Heart left ventricle (tissue), 16 donors: ENCODE results near the gene DRAM2. TPM values are rescaled to one million over a fixed set of nuclear protein-coding genes. Genes with fewer than 3 reads are reported as not detected.

ENCODE experiments used
- ATAC-seq, 4 donors: fragments of 200-7000 bp; cut with Tn5 transposase; one replicate each; pipeline ENCODE4 v1.9.1; 2020 to 2022; ENCODE audit warnings: moderate library complexity in 4 of 4, mild to moderate bottlenecking in 3 of 4, moderate number of reproducible peaks in 1 of 4
- DNase-seq, 5 donors: peaks; one replicate each; pipeline ENCODE4 v3.0.0-alpha.2; 2020
- H3K27ac ChIP-seq, 12 donors: fragments of 200-600 bp; sonication (generic) in 4 of 12; one replicate each; pipeline versions ENCODE4 v1.5.0 to v1.8.0; 2016 to 2022; ENCODE audit warnings: mild to moderate bottlenecking in 2 of 12
- H3K27me3 ChIP-seq, 9 donors: fragments of 200-600 bp; sonication (generic) in 2 of 9; one replicate each; pipeline versions ENCODE4 v1.5.1 to v1.8.0; 2016 to 2022; ENCODE audit warnings: mild to moderate bottlenecking in 3 of 9
- H3K36me3 ChIP-seq, 9 donors: fragments of 200-600 bp; sonication (generic) in 2 of 9; one replicate each; pipeline versions ENCODE4 v1.5.0 to v1.8.0; 2018 to 2022; ENCODE audit warnings: mild to moderate bottlenecking in 2 of 9
- H3K4me1 ChIP-seq, 12 donors: fragments of 200-600 bp; sonication (generic) in 4 of 12; one replicate each; pipeline versions ENCODE4 v1.5.0 to v1.8.0; 2016 to 2022; ENCODE audit warnings: mild to moderate bottlenecking in 3 of 12
- H3K4me3 ChIP-seq, 12 donors: fragments of 200-600 bp; sonication (generic) in 4 of 12; one replicate each; pipeline versions ENCODE4 v1.5.0 to v1.8.0; 2017 to 2022; ENCODE audit warnings: mild to moderate bottlenecking in 9 of 12, moderate library complexity in 4 of 12
- H3K9me3 ChIP-seq, 12 donors: fragments of 200-600 bp; sonication (generic) in 4 of 12; one replicate each; pipeline versions ENCODE4 v1.5.0 to v1.8.0; 2016 to 2022; ENCODE audit warnings: mild to moderate bottlenecking in 1 of 12
- POLR2A ChIP-seq, 2 donors: fragments of 450-650 bp; IDR thresholded peaks; one replicate each; pipeline ENCODE4 v1.6.1; 2017; ENCODE audit warnings: antibody characterized with exemption in 2 of 2, mild to moderate bottlenecking in 2 of 2, moderate library complexity in 2 of 2
- WGBS, 4 donors: extraction: QIAGEN DNeasy Blood & Tissue Kit in 2 of 4; methylation state at CpG; one replicate each; pipeline versions ENCODE4 v1.1.5 to v1.1.7; 2013 to 2018; 5-methylcytosine and 5-hydroxymethylcytosine counted together
- intact Hi-C, 10 donors: fragments of 100-400 bp; cut with DNase I; formaldehyde crosslinking; loops; one replicate each; pipeline versions ENCODE4 v1.11.1 to v1.14.2; 2022
- polyA plus RNA-seq, 2 donors: library from polyadenylated mRNA; stranded (reverse); fragments of 200-250 nt; gene quantifications; one replicate each; pipeline ENCODE4 v1.2.3, GENCODE V29; 2013
- total RNA-seq, 9 donors: library from RNA; depleted of rRNA in 2 of 9; stranded (reverse); fragments of >200 nt in 2 of 9; fragmentation: NEBNext Ultra II Directional in 3 of 9; extraction: Animal tissue kit (Norgen Biotek cat#: 25700) in 3 of 9; gene quantifications; one replicate each; pipeline versions ENCODE4 v1.1.0 to v1.2.4, GENCODE V29; 2016 to 2023
- TF ChIP-seq, protein P1 (sequence below), 12 donors: fragments of 200-600 bp; sonication (generic) in 4 of 12; IDR thresholded peaks; one replicate each; pipeline versions ENCODE4 v1.5.0 to v1.8.0; 2018 to 2022; ENCODE audit warnings: antibody characterized with exemption in 12 of 12, mild to moderate bottlenecking in 5 of 12
- donor health status: ischemic (EF 13 %, LVEDD 7.1; RV severe dilation, severe dysfunction).
- donor health status: healthy with polysubstance abuse.
- donor health status: DM: no; HTN: yes; CAD: no.
- donor health status: DM: no; HTN: no; CAD: no.
- donor health status: ischemic (EF 25% LVEDD 6.9; RV normal size, moderate dysfunction).
- donor health status: ischemic (EF 25% LVEDD 5.7; RV mildly dilated, moderate dysfunction).
- donor health status: healthy.
- donor health status: DM: yes; HTN: yes; CAD: no.
- donor health status: ischemic (EF 35%, LVEDD 5.7; RV mildly dilated, moderate dysfunction).
- donor health status: nonischemic (EF 11% LVEDD 7.7; RV severe dilation, severe dysfunction).
- donor health status: DM: yes; HTN: yes; CAD: no.
- donor health status: PGD.
- donor health status: ischemic (EF 29% LVEDD 5.4; RV normal size, mild dysfunction).
- donor health status: nonischemic (EF 23%, LVEDD 6.1; RV moderate dilation, normal function).

DRAM2 gene
- total and polyA plus RNA-seq, 11 donors = 27.1 to 49.8 (median 36.6) TPM

DNA sequence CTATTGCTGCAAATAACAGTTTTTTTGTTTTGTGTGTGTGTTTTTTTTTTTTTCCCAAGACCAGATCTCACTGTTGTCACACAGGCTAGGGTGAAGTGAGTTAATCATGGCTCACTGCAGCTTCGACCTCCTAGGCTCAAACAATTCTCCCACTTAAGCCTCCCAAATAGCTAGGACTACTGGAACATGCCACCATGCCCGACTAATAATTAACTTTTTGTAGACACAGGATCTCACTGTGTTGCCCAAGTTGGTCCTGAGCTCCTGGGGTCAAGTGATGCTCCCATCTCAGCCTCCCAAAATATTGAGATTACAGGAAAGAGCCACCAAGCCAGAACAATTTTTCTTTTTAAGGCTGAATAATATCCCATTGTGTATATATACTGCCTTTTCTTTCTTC, 34.9 kb downstream of the DRAM2 start:
- 92 to 96% (median 93%) methylated on average over 2 of the region's 2 CpGs for WGBS, 4 donors
- H3K4me3 ChIP-seq = no peak overlapping the region
- peaks cover 0 to 52% (median 4%) of the 10 kb centered on the region in 12 donors for H3K9me3 ChIP-seq
- no peak overlapping the region for H3K27ac ChIP-seq
- TF ChIP-seq, protein P1, sequence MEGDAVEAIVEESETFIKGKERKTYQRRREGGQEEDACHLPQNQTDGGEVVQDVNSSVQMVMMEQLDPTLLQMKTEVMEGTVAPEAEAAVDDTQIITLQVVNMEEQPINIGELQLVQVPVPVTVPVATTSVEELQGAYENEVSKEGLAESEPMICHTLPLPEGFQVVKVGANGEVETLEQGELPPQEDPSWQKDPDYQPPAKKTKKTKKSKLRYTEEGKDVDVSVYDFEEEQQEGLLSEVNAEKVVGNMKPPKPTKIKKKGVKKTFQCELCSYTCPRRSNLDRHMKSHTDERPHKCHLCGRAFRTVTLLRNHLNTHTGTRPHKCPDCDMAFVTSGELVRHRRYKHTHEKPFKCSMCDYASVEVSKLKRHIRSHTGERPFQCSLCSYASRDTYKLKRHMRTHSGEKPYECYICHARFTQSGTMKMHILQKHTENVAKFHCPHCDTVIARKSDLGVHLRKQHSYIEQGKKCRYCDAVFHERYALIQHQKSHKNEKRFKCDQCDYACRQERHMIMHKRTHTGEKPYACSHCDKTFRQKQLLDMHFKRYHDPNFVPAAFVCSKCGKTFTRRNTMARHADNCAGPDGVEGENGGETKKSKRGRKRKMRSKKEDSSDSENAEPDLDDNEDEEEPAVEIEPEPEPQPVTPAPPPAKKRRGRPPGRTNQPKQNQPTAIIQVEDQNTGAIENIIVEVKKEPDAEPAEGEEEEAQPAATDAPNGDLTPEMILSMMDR (IDR thresholded peaks at IDR 0.05) = no peak
- TF ChIP-seq POLR2A (IDR thresholded peaks at IDR 0.05) = no peak
- no peaks in the 10 kb centered on the region for H3K27me3 ChIP-seq
- DNase-seq = no peak
- H3K36me3 ChIP-seq = no peaks in the 10 kb centered on the region
- intact Hi-C loops = no loop called here
- no peak for ATAC-seq
- H3K4me1 ChIP-seq = no peaks in the 10 kb centered on the region

DNA sequence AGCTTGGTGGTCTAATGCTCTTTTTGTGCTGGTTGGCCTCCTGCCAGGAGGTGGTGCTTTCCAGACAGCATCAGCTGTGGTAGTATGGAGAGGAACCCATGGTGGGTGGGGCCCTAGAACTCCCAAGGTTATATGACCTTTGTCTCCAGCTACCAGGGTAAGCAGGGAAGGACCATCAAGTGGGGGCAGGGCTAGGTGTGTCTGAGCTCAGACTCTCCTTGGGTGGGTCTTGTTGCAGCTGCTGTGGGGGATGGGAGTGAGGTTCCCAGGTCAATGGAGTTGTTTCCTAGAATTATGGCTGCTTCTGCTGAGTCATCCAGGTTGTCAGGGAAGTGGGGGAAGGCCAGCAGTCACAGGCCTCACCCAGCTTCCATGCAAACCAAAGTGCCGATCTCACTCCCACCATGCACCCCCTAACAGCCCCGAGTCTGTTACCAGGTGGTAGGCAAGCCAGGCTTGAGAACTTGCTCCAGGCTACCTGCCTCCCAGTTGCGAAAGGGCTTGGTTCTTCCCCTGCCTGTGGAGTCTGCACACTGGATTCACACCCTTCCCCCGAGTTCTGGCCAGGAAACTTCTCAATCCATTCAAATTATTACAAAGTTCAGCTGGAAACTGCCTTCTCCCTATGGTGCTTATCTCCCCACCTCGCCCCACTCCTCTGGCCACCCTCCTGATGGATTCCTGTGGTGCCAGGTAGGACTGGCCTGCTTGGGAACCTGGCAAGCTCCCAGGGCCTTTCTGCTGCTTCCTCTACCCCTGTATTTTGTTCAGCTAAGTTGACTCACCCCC, 37.8 kb downstream of the DRAM2 start:
- Histone ChIP-seq H3K36me3 (no peaks in the 10 kb centered on the region), H3K27me3 (no peaks in the 10 kb centered on the region), H3K4me1 (no peaks in the 10 kb centered on the region), H3K27ac (no peak overlapping the region), H3K9me3 (peaks cover 0 to 59% (median 10%) of the 10 kb centered on the region in 12 donors), H3K4me3 (no peak overlapping the region)
- intact Hi-C loops = no loop called here
- no peak for TF ChIP-seq POLR2A (IDR thresholded peaks at IDR 0.05)
- TF ChIP-seq, protein P1 (IDR thresholded peaks at IDR 0.05) = no peak
- DNase-seq (peak in 1 of 5 donors; percentile 16), ATAC-seq (no peak)
- WGBS, 4 donors = 90 to 96% (median 94%) methylated on average over 4 to 5 of the region's 5 CpGs

DNA sequence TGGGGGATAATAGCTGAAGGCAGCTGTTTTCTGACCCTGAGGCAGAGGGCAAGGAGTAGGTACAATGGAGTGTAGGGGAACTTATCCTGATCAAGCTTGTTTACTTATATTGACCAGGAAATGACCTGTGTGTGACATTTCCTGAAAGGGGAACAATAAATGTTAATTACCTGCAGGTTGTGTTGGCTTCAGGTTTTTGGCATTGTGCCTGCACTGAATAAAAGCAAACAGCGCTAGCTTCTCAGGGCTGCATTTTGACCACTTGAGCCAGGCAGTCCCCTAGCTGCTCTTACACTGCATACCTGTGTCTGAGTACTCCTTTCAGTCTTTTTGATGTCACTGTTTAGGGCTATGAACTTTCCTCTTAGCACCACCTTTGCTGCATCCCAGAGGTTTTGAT, 40.6 kb downstream of the DRAM2 start:
- ATAC-seq = no peak
- DNase-seq = no peak

More for the DNA sequence above, 40.6 kb downstream of the DRAM2 start:
- Histone ChIP-seq H3K27me3 (no peaks in the 10 kb centered on the region), H3K9me3 (peaks cover 0 to 73% (median 10%) of the 10 kb centered on the region in 12 donors), H3K27ac (no peak overlapping the region), H3K4me3 (no peak overlapping the region), H3K36me3 (no peaks in the 10 kb centered on the region), H3K4me1 (no peaks in the 10 kb centered on the region)
- no peak for TF ChIP-seq POLR2A (IDR thresholded peaks at IDR 0.05)
- TF ChIP-seq, protein P1 (IDR thresholded peaks at IDR 0.05) = no peak
- intact Hi-C loops = no loop called here
- WGBS, 4 donors = 75 to 83% (median 76%) methylated on average over 1 of the region's 1 CpG
